ENCODE results near the gene BMP5.

BMP5 gene

GRCh38 chr6:55886185-55886836 is 10.9 kb upstream of the BMP5 start:
- TF ChIP-seq CTCF (IDR thresholded peaks at IDR 0.05; ENCODE audit: low read depth, low read length, poor library complexity, severe bottlenecking) (peak; percentile 27), EZH2phosphoT487 (IDR thresholded peaks at IDR 0.05; ENCODE audit: borderline replicate concordance, low read length) (no peak)
- H3K36me3 ChIP-seq (ENCODE audit: control insufficient read depth, low read length) = no peaks in the 10 kb centered on the region
- H4K20me1 ChIP-seq (ENCODE audit: control insufficient read depth, insufficient read depth, low read depth, low read length) = no peaks in the 10 kb centered on the region
- no peak overlapping the region for H3K4me3 ChIP-seq (ENCODE audit: low read length)
- no peaks in the 10 kb centered on the region for H3K79me2 ChIP-seq (ENCODE audit: control insufficient read depth, low read length)
- no peaks in the 10 kb centered on the region for H3K9me3 ChIP-seq (ENCODE audit: control insufficient read depth, insufficient read depth, low read length)
- H3K9me2 ChIP-seq (replicated peaks; ENCODE audit: control insufficient read depth, low read length) = no peaks in the 10 kb centered on the region
- no peaks in the 10 kb centered on the region for H3K27me3 ChIP-seq (ENCODE audit: control insufficient read depth, low read length)
- no peak overlapping the region for H3K27ac ChIP-seq (ENCODE audit: low read depth, low read length)
- H3K4me1 ChIP-seq (ENCODE audit: control insufficient read depth, low read length) = no peaks in the 10 kb centered on the region
- H3F3A ChIP-seq (ENCODE audit: control insufficient read depth, insufficient read depth) = no peaks in the 10 kb centered on the region
- no peak overlapping the region for H3K4me2 ChIP-seq (ENCODE audit: low read length)

GRCh38 chr6:55882718-55883569 is 7.6 kb upstream of the BMP5 start:
- no peaks in the 10 kb centered on the region for H3K79me2 ChIP-seq (ENCODE audit: control insufficient read depth, low read length)
- H3K27me3 ChIP-seq (ENCODE audit: control insufficient read depth, low read length) = no peaks in the 10 kb centered on the region
- H4K20me1 ChIP-seq (ENCODE audit: control insufficient read depth, insufficient read depth, low read depth, low read length) = no peaks in the 10 kb centered on the region
- no peaks in the 10 kb centered on the region for H3K9me3 ChIP-seq (ENCODE audit: control insufficient read depth, insufficient read depth, low read length)
- no peak overlapping the region for H3K4me3 ChIP-seq (ENCODE audit: low read length)
- H3K9me2 ChIP-seq (replicated peaks; ENCODE audit: control insufficient read depth, low read length) = no peaks in the 10 kb centered on the region
- H3K27ac ChIP-seq (ENCODE audit: low read depth, low read length) = no peak overlapping the region
- H3K4me2 ChIP-seq (ENCODE audit: low read length) = no peak overlapping the region
- H3F3A ChIP-seq (ENCODE audit: control insufficient read depth, insufficient read depth) = no peaks in the 10 kb centered on the region
- TF ChIP-seq EZH2phosphoT487 (IDR thresholded peaks at IDR 0.05; ENCODE audit: borderline replicate concordance, low read length) = no peak
- no peak for TF ChIP-seq CTCF (IDR thresholded peaks at IDR 0.05; ENCODE audit: low read depth, low read length, poor library complexity, severe bottlenecking)
- H3K36me3 ChIP-seq (ENCODE audit: control insufficient read depth, low read length) = no peaks in the 10 kb centered on the region
- H3K4me1 ChIP-seq (ENCODE audit: control insufficient read depth, low read length) = no peaks in the 10 kb centered on the region

- no peaks in the 10 kb centered on the region for H4K20me1 ChIP-seq (ENCODE audit: control insufficient read depth, insufficient read depth, low read depth, low read length)
- no peak overlapping the region for H3K4me3 ChIP-seq (ENCODE audit: low read length)
- no peaks in the 10 kb centered on the region for H3K4me1 ChIP-seq (ENCODE audit: control insufficient read depth, low read length)
- H3K9me3 ChIP-seq (ENCODE audit: control insufficient read depth, insufficient read depth, low read length) = no peaks in the 10 kb centered on the region
- no peaks in the 10 kb centered on the region for H3K27me3 ChIP-seq (ENCODE audit: control insufficient read depth, low read length)
- no peaks in the 10 kb centered on the region for H3K9me2 ChIP-seq (replicated peaks; ENCODE audit: control insufficient read depth, low read length)
- no peak overlapping the region for H3K4me2 ChIP-seq (ENCODE audit: low read length)
- H3K27ac ChIP-seq (ENCODE audit: low read depth, low read length) = no peak overlapping the region
- TF ChIP-seq EZH2phosphoT487 (IDR thresholded peaks at IDR 0.05; ENCODE audit: borderline replicate concordance, low read length) (no peak), CTCF (IDR thresholded peaks at IDR 0.05; ENCODE audit: low read depth, low read length, poor library complexity, severe bottlenecking) (no peak)
- H3F3A ChIP-seq (ENCODE audit: control insufficient read depth, insufficient read depth) = no peaks in the 10 kb centered on the region
- H3K36me3 ChIP-seq (ENCODE audit: control insufficient read depth, low read length) = no peaks in the 10 kb centered on the region
- H3K79me2 ChIP-seq (ENCODE audit: control insufficient read depth, low read length) = no peaks in the 10 kb centered on the region
These were observed 1.9 kb upstream of the BMP5 start for GRCh38 chr6:55877283-55877682.
